Activated T-helper 1 cell treated with Interleukin-2 at 50 U/mL for 16 hours (primary cell): ENCODE measurements around the gene ELOVL3.

Experiments used
- DNase-seq: peaks from one replicate; pipeline ENCODE4 v3.0.0-alpha.2; 2020; ENCODE audit warnings: low read depth

ELOVL3 gene

DNA sequence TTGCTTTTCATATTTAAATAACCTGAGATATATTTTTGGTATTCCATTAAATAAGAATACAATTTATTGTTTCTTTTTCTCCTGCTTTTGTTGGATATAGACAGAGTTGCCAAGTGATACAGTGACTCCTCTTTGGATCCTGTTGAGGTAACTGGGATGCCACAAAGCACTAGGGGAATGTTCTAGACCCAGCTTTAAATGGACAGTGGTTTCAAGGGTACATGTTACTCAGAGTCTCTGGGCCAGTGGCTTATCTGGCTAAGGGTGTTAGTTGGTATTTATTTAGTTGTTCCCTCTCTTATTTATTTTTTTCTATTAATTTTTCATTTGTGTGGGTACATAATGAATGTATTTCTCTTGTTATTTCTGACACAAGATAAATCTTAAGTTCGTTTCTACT lies 28.3 kb downstream of the ELOVL3 start:
- DNase-seq: no peak

DNA sequence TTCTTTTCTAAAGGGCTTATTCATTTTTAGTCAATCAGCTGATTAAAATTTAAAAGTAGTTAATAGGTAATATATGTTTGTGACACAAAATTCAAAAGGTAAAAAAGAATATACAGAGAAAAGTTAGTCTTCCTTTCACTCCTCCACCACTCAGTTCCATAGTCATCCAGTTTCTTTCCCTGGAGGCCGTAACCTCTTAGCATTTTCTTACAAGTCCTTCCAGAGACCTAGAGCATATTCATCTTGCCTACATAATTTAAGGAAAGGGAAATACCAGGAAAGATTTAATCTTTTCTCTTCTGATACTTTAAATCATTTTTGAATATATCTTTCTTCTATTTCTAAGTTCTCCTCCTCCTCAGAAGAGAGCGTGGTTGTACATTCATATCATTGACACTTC lies 29.3 kb downstream of the ELOVL3 start:
- DNase-seq: no peak

DNA sequence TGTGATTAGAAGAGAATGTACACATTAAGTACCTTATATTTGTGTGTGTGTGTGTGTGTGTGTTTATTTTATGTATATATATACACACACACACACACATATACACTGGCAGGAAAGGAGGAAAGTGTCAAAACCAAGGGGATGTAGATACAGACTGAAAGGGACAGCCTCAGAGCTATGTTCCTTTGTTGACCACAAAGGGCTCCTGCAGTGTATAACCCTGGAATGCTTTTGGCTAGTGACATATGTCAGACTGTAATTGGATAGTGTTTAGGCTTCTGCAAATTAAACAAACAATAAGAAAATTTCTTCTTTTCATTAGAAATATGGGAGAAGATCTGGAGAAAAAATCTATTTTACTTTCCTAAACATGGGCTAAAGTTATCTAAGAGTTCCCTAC lies 35.1 kb downstream of the ELOVL3 start:
- no peak for DNase-seq

DNA sequence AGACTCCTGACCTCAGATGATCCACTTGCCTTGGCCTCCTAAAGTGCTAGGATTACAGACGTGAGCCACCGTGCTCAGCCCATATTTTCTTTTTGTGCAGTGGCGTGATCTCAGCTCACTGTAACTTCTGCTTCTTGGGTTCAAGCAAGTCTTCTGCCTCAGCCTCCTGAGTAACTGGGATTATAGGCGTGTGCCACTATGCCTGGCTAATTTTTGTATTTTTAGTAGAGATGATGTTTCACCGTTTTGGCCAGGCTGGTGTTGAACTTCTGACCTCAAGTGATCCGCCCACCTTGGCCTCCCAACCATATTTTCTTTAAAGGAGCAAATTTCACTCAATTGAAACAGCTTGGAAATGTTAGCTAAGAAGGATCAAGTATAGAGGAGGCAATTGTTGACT lies 35.7 kb downstream of the ELOVL3 start:
- no peak for DNase-seq

DNA sequence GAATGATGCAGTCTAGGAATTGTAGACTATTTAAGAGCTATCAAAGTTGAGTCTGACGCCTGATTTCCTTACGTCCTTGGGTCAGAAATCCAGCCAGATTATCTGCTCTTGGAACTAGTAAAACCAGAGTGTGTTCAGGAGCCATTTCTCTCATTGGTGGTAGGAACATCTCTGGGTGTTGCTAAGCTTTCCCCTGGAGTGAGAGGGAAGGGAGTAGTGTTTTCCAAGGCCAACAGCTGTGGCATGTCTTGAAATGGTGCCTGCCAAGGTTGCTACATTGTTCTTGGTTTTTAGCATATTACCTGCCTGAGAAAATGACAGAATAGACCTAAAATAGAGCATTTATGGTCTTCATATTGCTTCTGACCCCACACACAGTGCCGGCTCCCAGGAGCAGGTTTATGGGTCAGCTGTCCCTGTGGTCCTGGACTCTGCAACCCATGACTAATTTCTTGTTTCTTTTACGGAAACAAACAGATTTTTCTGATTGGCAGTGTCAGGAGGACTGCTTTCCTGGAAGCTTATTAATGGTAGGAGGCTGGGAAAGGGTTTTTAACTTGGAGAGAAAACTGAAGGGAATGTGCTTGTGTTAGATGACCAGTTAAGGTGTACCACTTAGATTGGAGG lies 36.8 kb downstream of the ELOVL3 start:
- DNase-seq: no peak

DNA sequence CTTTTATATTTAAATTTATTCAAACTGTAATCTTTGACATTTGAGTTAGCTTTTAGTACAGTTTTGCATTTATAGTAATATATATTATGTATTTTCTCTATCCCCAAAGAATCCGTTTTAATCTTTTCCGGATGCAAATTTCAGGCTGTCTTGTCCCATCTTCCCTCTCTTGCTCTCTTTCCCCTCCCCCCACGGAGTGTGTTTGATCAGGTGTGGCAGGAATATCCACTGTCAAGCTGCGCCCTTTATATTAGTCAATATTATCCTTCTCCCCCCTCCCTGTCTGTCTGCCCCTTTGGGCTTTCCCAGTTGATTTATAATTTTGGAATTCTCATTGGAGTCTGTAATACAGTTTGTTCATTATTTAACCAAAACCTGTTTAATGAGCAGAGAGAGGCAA lies 38.3 kb downstream of the ELOVL3 start:
- no peak for DNase-seq

DNA sequence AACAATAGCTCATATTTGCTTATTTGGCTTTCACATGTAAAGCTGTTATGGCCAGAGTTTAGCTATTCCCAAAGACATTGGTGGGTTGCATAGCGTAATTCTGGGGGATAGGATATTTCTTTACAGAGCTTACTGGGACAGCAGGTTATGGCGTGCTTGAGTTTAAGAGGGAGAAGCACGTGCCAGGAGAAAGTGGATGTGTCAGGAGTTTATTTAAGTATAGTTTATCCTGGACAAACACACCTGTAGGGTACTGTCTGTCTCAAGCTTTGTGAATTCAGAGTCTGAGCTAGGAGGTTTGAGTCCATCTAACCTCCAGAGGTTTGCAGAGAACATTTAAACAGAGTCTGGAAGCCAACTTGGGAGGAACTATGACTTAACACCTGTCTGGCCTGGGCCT lies 40.6 kb downstream of the ELOVL3 start:
- DNase-seq: no peak

DNA sequence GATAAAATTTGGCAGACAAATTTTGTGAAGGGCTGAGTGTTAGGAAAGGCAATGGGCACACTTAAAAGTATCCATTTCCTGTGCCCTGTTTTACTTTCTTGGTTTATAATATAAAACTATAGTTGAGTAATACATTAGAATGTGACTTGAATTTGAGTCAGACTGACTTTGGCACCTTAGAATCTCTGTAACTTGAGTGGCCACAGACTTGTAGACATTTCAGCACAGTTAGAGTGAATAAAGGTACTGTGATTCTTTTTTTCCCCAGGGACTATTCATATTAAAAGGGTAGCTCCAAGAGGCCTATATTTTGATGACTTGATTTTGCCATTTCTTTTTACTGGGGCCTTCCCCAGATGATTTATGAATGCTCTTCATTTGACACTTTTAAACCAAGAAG lies 41.6 kb downstream of the ELOVL3 start:
- DNase-seq: no peak

DNA sequence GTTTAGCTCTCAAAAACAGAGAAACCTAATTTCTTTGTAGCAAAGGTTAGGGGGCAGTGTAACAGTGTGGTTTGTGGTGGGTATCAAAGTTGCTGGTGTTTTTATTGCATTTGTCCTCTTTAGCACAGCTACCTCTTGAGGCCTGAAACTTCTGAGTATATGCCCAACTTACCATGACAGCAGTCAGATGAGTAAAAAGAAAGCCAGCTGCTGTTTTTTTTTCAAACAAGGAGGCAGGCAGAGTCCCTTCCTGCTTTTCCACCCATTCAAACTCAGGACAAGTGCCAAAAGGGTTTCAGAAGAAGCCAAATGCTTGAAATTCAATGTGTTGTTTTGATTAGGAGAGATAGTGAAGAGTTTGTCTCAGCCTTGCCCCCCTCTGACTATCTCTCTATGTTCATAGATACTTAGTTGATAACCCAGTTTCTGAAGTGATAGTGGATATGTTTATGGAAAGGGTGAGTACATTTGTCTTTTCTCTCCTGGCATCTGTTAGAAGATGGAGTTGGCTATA lies 42.3 kb downstream of the ELOVL3 start:
- DNase-seq: no peak

DNA sequence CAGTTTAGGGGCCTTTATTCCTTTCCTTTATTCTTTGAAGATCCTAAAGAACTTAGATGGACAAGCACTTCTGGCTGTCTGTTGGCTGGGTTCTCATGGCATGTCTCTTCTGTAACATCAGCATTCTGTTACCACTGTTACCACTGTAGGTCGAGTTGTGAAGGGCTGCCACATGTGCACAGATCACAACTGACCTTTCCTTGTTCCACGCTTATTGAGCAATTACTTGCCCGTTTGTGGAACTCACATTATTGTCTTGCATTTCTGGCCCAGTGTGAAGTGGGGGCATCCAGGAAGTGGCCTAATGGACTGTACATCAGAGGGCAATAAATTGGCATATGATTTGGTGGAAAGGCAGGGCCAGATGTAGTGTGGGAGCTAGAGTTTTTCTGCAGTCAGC lies 42.9 kb downstream of the ELOVL3 start:
- DNase-seq: no peak

DNA sequence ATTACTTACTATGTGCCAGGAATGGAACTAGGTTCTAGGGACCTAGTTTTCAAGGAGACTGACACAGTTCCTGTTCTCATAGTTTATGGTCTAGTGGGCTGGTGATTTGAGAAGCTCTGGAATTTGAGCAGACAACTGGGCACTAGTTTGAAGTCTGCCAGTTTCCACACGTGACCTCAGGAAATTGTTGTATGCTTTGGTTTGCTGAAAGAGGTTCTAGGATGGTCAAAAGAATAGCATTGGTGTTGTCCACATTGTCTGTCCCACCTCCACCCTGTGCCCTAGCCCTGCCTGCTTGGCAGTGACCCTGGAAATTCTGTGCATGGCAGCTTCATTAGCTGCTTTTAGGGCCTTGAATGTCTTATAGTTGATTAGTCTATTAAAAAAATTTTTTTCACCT lies 48.0 kb downstream of the ELOVL3 start:
- no peak for DNase-seq

DNA sequence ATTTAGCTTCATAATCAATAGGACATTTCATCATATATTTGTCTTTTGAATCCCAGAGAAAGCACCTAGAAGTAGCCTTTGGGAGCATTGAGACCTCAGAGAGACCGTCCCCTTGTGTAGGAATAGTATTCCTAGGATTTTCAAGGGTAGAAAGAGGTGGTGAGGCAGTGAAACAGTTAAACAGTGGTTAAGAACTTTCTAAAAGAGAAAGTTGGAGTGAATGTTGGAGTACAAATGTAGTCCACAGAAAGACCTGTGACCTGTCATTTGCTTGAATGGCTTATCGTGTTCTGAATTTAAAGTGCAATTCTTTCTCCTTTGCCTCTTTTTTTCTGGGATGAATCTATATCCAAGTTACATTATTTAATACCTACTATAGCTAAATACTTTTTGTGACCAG lies 49.2 kb downstream of the ELOVL3 start:
- no peak for DNase-seq

DNA sequence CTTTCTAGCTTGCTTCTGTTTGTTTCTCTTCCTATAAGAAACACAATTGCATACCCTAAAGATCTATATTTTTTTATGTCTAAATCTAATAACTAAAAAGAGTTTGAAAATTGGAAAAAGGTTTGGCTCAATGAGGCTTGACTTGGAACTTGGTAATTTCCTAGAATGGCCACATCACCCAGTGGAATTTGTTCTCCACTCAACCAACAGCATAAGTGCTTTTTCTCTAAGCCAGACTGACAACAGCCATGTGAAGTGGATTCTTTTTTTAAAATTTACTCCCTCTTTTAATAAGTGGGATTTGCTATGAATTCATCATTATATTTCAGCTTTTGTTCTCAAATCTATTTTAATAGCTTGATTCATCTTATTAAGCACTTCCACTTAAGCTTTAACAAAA lies 53.0 kb downstream of the ELOVL3 start:
- no peak for DNase-seq
